T-helper 17 cell (primary cell): ENCODE results near the gene SLC52A3. TPM values are rescaled to one million over a fixed set of nuclear protein-coding genes. Genes with fewer than 3 reads are reported as not detected.
A peak's percentile ranks its signal among the peaks of the same experiment; 100 is the strongest.

ENCODE experiments used
- ATAC-seq: fragments of 150-1000 bp; cut with Tn5 transposase; 2 replicates; pipeline ENCODE4 v1.10.0; 2021; ENCODE audit warnings: mild to moderate bottlenecking, moderate library complexity
- DNase-seq, 3 donors: peaks; one replicate each; pipeline versions ENCODE4 v3.0.0 to v3.0.0-alpha.2; 2020 to 2021
- H3K9me3 ChIP-seq: one replicate; pipeline ENCODE4 v1.7.0; 2013; ENCODE audit warnings: low read length, mild to moderate bottlenecking; ENCODE audit not compliant: control insufficient read depth, poor library complexity, severe bottlenecking
- H3K27ac Mint-ChIP-seq: one replicate; pipeline ENCODE4 v1.8.0; 2022; ENCODE audit warnings: mild to moderate bottlenecking, moderate library complexity, mixed read lengths
- H3K27me3 Mint-ChIP-seq: one replicate; pipeline ENCODE4 v1.8.0; 2022; ENCODE audit warnings: mixed read lengths
- H3K36me3 Mint-ChIP-seq: one replicate; pipeline ENCODE4 v1.8.0; 2022; ENCODE audit warnings: low read depth, mixed read lengths
- H3K4me1 Mint-ChIP-seq: one replicate; pipeline ENCODE4 v1.8.0; 2022; ENCODE audit warnings: mild to moderate bottlenecking, mixed read lengths
- H3K4me3 Mint-ChIP-seq: one replicate; pipeline ENCODE4 v1.8.0; 2022; ENCODE audit warnings: mild to moderate bottlenecking, moderate library complexity, mixed read lengths
- total RNA-seq, 4 donors: library from RNA in 2 of 4; stranded (reverse) in 2 of 4; gene quantifications; one replicate each; pipeline ENCODE4 v1.2.3 and lab custom pipeline; 2022 to 2026

The SLC52A3 gene
- total RNA-seq, 2 donors from 2014 or later: not detected

GRCh38 chr20:755941-756340 is 12.4 kb downstream of the SLC52A3 start:
- Mint-ChIP-seq H3K4me1 (no peaks in the 10 kb centered on the region), H3K27me3 (peaks cover 46% of the 10 kb centered on the region), H3K27ac (no peak overlapping the region), H3K4me3 (no peak overlapping the region), H3K36me3 (no peaks in the 10 kb centered on the region)
- no peaks in the 10 kb centered on the region for H3K9me3 ChIP-seq
- ATAC-seq (no peak), DNase-seq (no peak)

GRCh38 chr20:754904-755303 is 13.4 kb downstream of the SLC52A3 start:
- peaks cover 43% of the 10 kb centered on the region for H3K27me3 Mint-ChIP-seq
- H3K4me3 Mint-ChIP-seq: no peak overlapping the region
- no peaks in the 10 kb centered on the region for H3K36me3 Mint-ChIP-seq
- H3K9me3 ChIP-seq: no peaks in the 10 kb centered on the region
- no peaks in the 10 kb centered on the region for H3K4me1 Mint-ChIP-seq
- no peak overlapping the region for H3K27ac Mint-ChIP-seq
- ATAC-seq (no peak), DNase-seq (no peak)

GRCh38 chr20:753897-754635 is 14.2 kb downstream of the SLC52A3 start:
- no peaks in the 10 kb centered on the region for H3K36me3 Mint-ChIP-seq
- H3K4me1 Mint-ChIP-seq: no peaks in the 10 kb centered on the region
- peaks cover 39% of the 10 kb centered on the region for H3K27me3 Mint-ChIP-seq
- ATAC-seq: no peak
- DNase-seq: no peak
- H3K4me3 Mint-ChIP-seq: no peak overlapping the region
- H3K27ac Mint-ChIP-seq: no peak overlapping the region
- H3K9me3 ChIP-seq: no peaks in the 10 kb centered on the region

- no peaks in the 10 kb centered on the region for H3K9me3 ChIP-seq
- ATAC-seq (no peak), DNase-seq (no peak)
- Mint-ChIP-seq H3K36me3 (no peaks in the 10 kb centered on the region), H3K4me3 (no peak overlapping the region), H3K27ac (no peak overlapping the region), H3K4me1 (no peaks in the 10 kb centered on the region), H3K27me3 (peaks cover 36% of the 10 kb centered on the region)
Observed at GRCh38 chr20:753136-753535, 15.2 kb downstream of the SLC52A3 start.

DNA sequence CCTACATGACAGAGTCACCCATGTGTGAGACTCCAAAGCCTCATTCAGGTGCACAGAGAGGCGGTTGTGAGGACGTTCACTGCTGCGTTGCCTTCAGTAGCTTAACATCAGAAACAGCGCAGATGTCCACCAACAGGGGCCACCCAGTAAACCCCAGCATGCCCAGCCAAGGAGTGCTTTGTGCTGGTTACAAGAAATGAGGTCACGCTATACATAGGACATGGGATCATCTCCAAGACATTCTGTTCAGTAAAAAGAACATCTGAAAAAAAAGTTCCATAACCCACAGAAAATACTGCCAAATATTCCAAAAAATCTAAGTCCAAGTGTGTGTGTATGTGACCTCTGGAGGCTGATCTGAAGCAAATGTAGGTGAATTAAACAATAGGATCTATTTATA is 16.0 kb downstream of the SLC52A3 start:
- Mint-ChIP-seq H3K4me3 (no peak overlapping the region), H3K4me1 (no peaks in the 10 kb centered on the region), H3K36me3 (no peaks in the 10 kb centered on the region), H3K27me3 (peaks cover 32% of the 10 kb centered on the region), H3K27ac (peak overlapping the region; percentile 11)
- H3K9me3 ChIP-seq: no peaks in the 10 kb centered on the region
- DNase-seq (no peak), ATAC-seq (no peak)

- Mint-ChIP-seq H3K4me3 (no peak overlapping the region), H3K27me3 (peaks cover 33% of the 10 kb centered on the region), H3K27ac (no peak overlapping the region), H3K36me3 (no peaks in the 10 kb centered on the region), H3K4me1 (no peaks in the 10 kb centered on the region)
- no peaks in the 10 kb centered on the region for H3K9me3 ChIP-seq
- no peak for DNase-seq
- ATAC-seq: no peak
Observed at GRCh38 chr20:751761-752160, 16.5 kb downstream of the SLC52A3 start.

DNA sequence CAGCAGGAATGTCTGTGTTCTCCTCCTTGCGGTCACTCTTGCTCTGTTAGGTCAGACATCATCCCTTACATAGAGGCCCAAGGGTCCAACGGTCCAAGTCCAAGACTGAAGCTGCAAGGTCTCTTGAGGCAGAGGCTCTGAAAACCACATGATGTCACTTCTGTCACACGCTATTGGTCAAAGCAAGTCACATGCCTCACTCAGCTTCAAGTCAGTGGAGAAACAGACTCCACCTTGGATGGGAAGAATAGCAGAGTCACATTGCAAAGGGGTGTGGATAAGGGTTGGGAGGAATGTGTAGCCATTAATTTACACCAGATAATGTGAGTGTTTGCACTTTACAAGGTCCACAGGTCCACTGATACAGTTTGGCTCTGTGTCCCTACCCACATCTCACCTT is 17.5 kb downstream of the SLC52A3 start:
- no peak for DNase-seq
- Mint-ChIP-seq H3K4me1 (no peaks in the 10 kb centered on the region), H3K36me3 (no peaks in the 10 kb centered on the region), H3K4me3 (no peak overlapping the region), H3K27me3 (peaks cover 25% of the 10 kb centered on the region), H3K27ac (no peak overlapping the region)
- no peak for ATAC-seq
- H3K9me3 ChIP-seq: no peaks in the 10 kb centered on the region

GRCh38 chr20:745683-746301 is 22.5 kb downstream of the SLC52A3 start:
- Mint-ChIP-seq H3K27ac (no peak overlapping the region), H3K4me3 (no peak overlapping the region), H3K36me3 (peaks cover 2% of the 10 kb centered on the region), H3K4me1 (no peaks in the 10 kb centered on the region), H3K27me3 (peaks cover 39% of the 10 kb centered on the region)
- ATAC-seq: no peak
- DNase-seq: no peak
- no peaks in the 10 kb centered on the region for H3K9me3 ChIP-seq

DNA sequence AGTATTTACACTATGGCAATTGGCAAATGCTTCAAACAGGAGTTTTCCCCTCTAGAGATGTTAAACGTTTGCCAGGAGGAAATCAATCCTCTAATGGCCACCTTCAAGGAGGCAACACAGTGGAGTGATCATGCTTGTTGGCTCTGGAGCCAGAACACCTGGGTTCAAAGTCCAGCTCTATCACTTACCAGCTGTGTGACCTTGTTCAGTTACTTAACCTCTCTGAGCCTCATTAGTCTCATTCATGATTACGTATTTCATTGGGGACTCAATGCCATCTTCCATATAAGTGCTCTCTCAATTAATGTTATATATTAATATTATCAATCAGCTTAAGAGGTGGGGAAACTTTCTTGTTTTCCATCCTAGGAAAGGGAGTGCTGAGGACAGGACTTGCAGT is 26.1 kb downstream of the SLC52A3 start:
- ATAC-seq: no peak
- H3K36me3 Mint-ChIP-seq: peaks cover 2% of the 10 kb centered on the region
- DNase-seq: no peak
- H3K4me3 Mint-ChIP-seq: no peak overlapping the region
- peaks cover 47% of the 10 kb centered on the region for H3K27me3 Mint-ChIP-seq
- no peaks in the 10 kb centered on the region for H3K9me3 ChIP-seq
- no peaks in the 10 kb centered on the region for H3K4me1 Mint-ChIP-seq
- H3K27ac Mint-ChIP-seq: no peak overlapping the region

DNA sequence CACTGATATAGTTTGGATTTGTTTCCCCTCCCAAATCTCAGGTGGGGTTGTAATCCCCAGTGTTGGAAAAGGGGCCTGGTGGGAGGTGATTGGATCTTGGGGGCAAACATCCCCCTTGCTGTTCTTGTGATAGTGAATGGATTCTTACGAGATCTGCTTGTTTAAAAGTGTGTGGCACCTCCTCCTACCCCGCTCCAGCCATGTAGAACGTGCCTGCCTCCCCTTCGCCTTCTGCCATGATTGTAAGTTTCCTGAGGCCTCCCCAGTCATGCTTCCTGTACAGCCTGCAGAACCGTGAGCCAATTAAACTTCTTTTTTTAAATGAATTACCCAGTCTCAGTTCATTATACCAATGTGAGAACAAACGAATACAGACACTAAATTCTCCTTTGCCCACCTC is 26.7 kb downstream of the SLC52A3 start:
- no peak for ATAC-seq
- H3K27me3 Mint-ChIP-seq: peaks cover 46% of the 10 kb centered on the region
- no peaks in the 10 kb centered on the region for H3K4me1 Mint-ChIP-seq
- no peak for DNase-seq
- H3K4me3 Mint-ChIP-seq: no peak overlapping the region
- H3K36me3 Mint-ChIP-seq: peaks cover 2% of the 10 kb centered on the region
- no peaks in the 10 kb centered on the region for H3K9me3 ChIP-seq
- no peak overlapping the region for H3K27ac Mint-ChIP-seq

- H3K9me3 ChIP-seq: no peaks in the 10 kb centered on the region
- H3K36me3 Mint-ChIP-seq: peaks cover 2% of the 10 kb centered on the region
- H3K4me1 Mint-ChIP-seq: no peaks in the 10 kb centered on the region
- ATAC-seq (no peak), DNase-seq (no peak)
- H3K27me3 Mint-ChIP-seq: peaks cover 46% of the 10 kb centered on the region
- H3K27ac Mint-ChIP-seq: no peak overlapping the region
- no peak overlapping the region for H3K4me3 Mint-ChIP-seq
Observed at GRCh38 chr20:740162-740561, 28.1 kb downstream of the SLC52A3 start.

DNA sequence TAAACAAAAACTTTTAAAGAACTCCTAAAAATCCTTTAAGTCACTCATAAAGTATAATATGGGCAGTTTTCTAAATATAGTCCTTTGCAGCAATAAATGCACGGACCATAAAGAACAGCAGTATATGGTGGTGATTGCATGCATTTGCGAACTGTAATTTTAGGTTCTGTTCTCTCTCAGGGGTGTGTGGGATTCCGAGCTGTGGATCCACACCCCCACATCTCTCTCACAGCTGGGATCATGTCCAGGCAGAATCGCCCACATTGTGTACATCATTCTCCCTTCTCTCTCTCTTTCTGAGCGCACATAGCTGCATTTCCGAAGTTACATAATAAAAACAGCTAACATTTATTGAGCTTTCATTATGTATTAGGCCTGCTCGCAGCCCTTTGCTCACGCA is 28.6 kb downstream of the SLC52A3 start:
- peaks cover 2% of the 10 kb centered on the region for H3K36me3 Mint-ChIP-seq
- H3K4me3 Mint-ChIP-seq: no peak overlapping the region
- no peak overlapping the region for H3K27ac Mint-ChIP-seq
- no peak for ATAC-seq
- DNase-seq: no peak
- H3K9me3 ChIP-seq: no peaks in the 10 kb centered on the region
- H3K27me3 Mint-ChIP-seq: peaks cover 46% of the 10 kb centered on the region
- no peaks in the 10 kb centered on the region for H3K4me1 Mint-ChIP-seq

- H3K27ac Mint-ChIP-seq: no peak overlapping the region
- H3K4me1 Mint-ChIP-seq: peaks cover under 1% of the 10 kb centered on the region
- no peak for ATAC-seq
- no peak for DNase-seq
- H3K36me3 Mint-ChIP-seq: peaks cover 2% of the 10 kb centered on the region
- no peaks in the 10 kb centered on the region for H3K9me3 ChIP-seq
- peaks cover 43% of the 10 kb centered on the region for H3K27me3 Mint-ChIP-seq
- no peak overlapping the region for H3K4me3 Mint-ChIP-seq
Observed at GRCh38 chr20:733861-734260, 34.4 kb downstream of the SLC52A3 start.

GRCh38 chr20:732727-733126 is 35.6 kb downstream of the SLC52A3 start:
- H3K4me1 Mint-ChIP-seq: peaks cover 5% of the 10 kb centered on the region
- no peak overlapping the region for H3K27ac Mint-ChIP-seq
- no peaks in the 10 kb centered on the region for H3K9me3 ChIP-seq
- DNase-seq: no peak
- H3K4me3 Mint-ChIP-seq: no peak overlapping the region
- ATAC-seq: no peak
- peaks cover 46% of the 10 kb centered on the region for H3K27me3 Mint-ChIP-seq
- peaks cover 2% of the 10 kb centered on the region for H3K36me3 Mint-ChIP-seq
